ENCODE data around the gene TENM4. TPM values are rescaled to one million over a fixed set of nuclear protein-coding genes. Genes with fewer than 3 reads are reported as not detected.

Gene TENM4
- total RNA-seq, 1 donor from 2014 or later: 112 TPM

DNA sequence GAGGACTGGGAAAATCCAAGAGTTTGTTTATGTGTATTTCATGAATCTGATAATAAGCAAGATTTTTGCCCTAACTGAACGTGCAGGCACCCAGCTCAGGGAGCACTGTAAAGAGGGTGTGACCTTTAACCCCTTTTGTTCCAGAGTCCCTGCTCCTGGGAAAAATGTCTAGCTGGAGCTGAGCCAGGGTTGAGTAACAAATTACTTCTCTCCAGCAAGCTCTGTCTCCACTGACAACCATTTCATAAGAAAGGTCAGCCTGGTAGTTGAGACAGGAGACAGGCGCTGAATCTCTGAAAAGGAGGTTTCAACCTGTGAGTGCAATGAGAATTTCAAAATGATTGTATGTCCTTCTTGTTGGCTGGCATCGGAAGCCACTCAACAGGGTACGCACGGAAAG is 709.8 kb downstream of the TENM4 start:
- DNase-seq: no peak

DNA sequence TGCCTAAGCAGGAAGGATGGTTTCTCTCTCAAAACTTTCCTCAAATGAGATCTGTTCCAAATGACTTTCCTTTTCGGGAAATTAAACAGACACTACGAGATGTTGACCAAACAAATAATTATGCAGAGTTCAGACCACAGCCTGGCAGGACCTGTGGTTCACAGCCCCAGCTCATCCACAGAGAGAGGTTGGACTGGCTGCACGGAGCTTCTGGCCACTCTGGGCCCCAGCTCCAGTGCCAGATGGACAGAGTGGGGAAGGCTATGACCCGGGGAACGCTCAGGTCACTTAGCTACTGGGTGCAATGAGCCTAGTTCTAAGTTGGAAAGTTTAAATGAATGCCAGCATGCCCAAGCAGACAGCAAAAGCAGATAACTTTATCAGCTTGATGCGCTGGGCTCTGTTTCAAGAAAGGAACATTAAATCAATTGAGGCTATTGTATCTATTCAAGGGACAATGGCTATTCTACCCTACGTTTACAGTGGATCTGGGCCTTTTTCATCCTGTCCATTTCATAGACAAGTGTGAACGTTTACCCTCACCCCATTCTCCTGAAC is 710.5 kb downstream of the TENM4 start:
- no peak for DNase-seq

DNA sequence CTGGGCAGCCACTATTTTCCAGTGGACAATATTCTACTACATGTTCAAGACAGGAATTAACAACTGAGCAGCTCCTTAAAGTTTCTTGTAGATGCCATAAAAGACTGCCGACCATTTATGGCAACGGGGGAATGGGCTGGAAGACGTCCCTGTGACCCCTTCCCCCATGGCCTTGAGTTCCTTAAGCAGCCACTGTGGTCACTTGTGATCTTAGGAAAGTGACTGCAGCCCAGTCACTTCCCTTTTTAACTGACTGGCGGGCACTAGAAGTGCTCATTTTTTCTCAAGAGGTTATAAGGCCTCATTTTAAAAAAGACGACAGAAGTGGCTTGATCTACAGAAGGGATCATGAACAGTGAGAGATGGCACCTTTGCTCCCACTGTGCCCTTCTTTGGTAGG is 713.0 kb downstream of the TENM4 start:
- no peak for DNase-seq

DNA sequence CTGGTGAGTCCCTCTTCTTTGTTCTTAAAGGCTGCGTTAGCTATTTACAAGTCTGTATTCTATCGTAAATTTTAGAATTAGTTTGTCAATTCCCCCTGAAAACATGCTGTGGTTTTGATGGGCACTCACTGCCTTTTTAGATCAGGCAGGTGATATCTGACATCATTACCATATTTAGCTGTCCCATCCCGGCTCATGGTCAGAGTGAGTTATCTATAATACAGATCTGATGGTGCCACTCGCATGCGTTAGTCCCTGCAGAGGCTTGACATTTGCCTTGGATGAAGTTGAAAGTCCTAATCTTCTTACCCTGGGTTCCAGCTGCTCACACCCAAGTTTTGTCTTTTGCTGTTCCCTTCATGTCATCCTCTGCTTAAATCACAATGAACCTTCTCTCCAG is 715.6 kb downstream of the TENM4 start:
- DNase-seq: no peak

DNA sequence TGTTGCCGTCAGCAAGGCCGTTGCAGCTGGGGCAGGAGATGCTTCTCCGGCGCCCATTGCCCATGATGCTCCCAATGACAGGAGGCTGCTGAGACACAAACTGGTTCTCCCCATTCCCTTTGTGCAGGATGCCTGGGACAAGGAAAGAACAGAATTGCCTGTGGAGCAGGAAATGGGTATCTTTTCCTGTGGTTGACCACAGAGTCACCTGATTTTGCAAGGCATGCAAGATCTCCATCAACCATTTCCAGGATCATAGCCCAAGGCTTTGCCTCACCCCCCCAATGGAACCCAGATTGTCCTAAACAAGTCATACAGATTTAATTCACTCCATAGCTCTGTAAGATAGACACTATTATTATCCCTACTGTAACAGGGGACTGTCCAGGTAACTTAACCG is 718.0 kb downstream of the TENM4 start:
- DNase-seq: no peak

DNA sequence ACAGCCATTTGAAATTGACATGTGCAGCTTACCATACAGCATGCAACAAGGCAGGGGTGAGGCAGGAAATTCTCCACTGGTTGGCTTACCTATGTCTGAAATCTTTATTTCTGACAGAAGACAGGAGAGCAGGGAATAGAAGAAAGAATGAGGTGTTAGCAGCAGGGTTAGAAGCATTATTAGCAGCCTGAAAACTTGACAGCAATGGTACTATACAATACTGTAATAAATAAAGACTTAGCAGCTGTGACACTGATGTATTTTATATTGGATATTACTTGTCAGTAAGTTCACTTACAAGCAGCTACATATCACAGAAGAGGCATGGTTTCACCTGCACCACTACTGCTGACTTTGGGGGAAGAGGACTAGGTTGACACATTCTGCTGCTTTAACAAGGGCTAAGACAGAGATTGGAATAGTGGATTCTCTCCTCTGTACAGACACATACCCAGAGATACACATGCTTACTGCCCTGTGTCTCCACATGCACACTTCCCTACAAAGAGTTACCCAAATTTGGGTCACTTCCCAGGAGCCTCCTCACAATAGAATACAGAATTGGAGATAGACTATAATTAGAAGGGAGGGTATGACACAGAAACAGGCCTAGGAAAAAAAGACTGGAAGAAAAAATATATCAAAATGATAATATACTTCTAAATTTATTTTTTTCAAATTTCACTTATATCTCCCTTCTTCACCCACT is 720.4 kb downstream of the TENM4 start:
- DNase-seq: no peak

DNA sequence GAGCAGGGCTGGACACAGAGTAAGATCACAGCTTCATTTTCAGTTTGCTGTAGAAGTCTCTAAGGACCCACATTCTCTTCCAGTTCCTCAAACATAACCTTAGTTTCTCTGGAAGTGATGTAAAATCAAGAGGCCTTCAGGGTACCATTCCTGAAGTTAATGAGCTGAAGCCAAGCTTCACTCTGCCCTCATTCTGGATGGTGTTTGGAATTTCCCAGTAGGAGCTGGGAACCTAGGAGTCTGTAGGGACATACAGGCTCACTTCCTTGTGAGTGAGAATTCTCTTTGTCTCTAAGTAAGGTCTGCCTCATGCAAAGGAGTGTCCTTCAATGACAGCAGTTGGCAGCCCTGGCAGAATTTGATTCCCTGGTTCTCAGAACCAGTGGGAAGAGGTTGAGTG is 723.8 kb downstream of the TENM4 start:
- DNase-seq: no peak

DNA sequence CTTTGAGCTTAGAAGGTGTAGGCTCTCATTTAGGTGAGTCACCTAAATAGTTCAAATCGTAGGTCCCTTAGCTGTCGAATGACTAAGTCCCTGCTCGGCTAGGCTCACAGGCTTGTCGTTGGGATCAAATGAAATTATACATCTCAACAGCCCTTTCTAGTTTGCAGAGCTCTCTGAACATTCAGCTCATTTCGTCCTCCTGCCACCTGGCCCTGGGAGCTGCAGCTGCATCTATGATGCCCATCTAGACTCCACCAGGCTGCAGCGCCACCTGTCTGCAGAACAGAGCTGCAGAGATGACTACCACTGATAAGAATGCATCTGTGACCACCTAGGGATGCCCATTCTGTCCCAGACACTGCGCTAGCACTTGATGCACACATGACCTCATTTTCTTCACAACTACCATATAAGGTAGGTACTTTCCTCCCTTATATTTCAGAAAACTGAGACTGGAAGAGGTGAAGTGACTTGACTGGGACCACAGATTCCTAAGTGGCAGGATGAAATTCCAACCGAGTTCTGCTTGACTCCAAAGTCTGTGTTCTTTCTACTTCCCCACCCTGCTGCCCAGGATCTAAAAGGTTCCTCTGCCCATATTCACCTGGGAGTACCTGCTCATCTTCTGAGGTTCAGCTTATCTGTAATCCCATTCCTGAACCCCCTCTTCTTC is 725.1 kb downstream of the TENM4 start:
- DNase-seq: peak; percentile 21

DNA sequence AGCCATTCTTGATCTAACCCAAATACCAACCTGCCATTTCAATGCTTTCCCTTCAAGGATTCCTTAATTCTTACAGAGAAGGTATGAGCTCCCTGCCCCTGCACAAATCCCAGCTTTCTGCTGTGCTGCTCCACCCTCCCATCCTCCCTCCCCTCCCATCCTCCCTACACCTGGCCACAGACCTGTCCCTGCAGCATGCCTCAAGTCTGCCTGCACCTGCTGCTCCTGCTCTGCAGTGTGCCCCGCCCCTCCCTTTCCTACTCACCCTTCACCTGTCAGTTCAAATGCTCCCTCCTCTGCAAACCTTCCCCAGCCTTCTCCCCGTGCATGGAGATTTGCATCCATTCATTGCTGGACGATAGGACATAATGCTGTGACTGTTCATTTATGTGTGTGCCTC is 726.3 kb downstream of the TENM4 start:
- DNase-seq: no peak

GRCh38 chr11:78711735-78712134 is 729.1 kb downstream of the TENM4 start:
- DNase-seq: no peak

- DNase-seq: no peak
These were observed 730.4 kb downstream of the TENM4 start for GRCh38 chr11:78710417-78710816.

- DNase-seq: no peak
These were observed 732.4 kb downstream of the TENM4 start for GRCh38 chr11:78708388-78708787.

DNA sequence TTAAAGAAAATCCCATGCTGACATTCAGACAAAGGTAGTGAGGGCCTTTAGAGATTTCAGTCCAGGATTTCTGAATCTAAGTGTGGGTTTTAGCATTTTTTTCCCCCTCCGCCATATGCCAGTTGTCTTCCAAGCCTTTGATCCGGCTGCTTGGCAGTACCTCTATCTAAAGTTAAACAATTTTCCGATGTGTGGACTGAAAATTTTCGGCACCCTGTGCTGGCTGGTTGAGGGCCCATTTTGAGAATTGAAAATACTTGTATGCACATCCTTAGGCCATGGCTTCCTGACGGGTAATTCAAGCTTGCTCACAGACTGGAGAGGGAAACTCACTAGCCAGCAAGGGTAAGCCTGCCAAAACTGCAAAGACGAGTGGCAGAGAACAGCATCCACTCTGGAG is 734.3 kb downstream of the TENM4 start:
- DNase-seq: no peak

- no peak for DNase-seq
These were observed 736.0 kb downstream of the TENM4 start for GRCh38 chr11:78704811-78705210.

DNA sequence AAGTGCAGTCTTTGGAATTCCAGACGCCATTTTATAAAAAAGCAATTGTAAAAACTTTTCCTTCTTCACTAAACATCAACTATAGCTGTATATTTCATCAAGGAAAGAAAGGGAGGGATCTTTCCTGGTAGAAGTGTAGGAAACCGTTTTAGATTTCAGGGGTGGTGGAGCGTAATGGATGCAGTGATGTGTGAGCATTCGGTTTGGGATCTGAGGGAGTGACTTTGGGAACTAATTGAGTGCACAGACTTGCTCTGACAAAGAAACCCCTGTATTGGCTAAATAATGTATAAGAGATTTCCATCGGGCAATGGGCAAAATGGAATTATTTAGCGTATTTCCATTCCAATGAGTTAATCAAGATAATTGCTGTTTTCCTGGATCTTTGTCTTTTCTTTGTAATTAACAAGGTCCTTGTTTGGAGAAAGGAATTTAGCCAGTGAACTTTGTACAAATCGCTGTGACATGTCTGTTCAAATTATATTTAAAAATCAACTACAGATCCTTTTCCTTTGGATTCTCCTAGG is 741.2 kb downstream of the TENM4 start:
- DNase-seq: no peak

DNA sequence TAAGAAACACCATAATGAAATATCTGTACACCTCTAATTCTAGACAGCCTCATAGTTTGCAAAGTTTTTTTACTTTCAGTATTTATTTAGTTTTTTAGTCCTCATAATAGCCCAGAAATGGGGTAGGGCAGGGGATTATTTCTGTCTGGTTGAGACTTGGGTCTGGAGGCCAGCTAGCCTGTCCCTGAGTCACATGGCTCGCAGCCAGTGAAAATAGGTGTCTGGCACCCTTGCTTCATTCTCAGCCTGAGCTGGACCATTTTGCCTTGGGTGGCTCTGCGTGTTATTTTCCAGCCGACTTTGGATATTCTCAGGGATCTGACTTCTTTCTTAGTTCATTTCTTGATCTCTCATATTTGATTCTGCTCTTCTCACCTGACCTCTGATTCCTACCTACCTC is 742.2 kb downstream of the TENM4 start:
- no peak for DNase-seq

DNA sequence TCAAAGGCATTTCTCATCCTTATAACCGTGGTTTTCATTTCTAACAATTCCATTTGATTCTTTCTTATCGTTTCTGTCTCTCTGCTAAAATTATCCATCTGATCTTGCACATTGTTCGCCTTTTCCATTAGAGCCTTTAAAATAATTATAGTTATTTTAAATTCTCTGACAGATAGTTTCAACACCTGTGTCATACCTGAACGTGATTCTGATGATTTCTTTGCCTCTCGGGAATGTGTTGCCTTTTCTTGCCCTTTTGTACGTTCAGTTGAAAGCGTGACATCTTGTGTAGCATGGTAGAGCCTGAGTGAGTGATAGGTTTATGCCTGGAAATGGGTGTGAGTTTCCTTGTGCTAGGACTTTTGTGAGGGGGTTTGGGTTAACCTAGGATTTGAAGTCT is 744.7 kb downstream of the TENM4 start:
- DNase-seq: no peak

GRCh38 chr11:78694152-78694551 is 746.7 kb downstream of the TENM4 start:
- no peak for DNase-seq

GRCh38 chr11:78691215-78691614 is 749.6 kb downstream of the TENM4 start:
- peak; percentile 34 for DNase-seq

DNA sequence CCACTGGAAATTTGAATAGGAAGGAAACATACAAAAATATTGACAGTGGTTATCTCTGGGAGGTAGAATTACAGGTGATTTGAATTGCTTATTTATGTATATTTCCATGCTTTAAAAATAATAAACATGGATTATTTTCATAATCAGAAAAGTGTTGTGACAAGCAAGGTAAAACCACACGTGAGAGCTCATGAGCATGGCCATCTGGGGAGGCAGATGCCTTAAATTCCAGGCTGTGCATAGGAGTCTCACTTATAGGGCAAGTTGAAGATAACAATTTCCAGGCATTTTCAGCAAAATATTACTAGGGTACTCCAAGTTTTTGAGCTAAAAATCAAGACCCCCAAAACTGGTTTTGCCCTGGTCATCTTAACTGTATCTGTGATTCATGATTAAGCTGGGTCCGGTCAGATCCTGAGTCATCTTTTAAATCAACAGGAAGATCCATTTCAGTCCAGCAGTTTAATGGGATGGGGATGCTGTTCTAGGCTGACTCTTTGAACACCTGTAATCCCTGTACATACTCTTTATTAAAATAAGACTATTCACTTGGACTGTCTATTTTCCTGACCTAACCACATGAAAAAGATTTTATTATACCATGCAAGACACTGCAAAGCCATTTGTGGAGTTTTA is 750.4 kb downstream of the TENM4 start:
- DNase-seq: no peak

GRCh38 chr11:78689585-78690153 is 751.2 kb downstream of the TENM4 start:
- no peak for DNase-seq

DNA sequence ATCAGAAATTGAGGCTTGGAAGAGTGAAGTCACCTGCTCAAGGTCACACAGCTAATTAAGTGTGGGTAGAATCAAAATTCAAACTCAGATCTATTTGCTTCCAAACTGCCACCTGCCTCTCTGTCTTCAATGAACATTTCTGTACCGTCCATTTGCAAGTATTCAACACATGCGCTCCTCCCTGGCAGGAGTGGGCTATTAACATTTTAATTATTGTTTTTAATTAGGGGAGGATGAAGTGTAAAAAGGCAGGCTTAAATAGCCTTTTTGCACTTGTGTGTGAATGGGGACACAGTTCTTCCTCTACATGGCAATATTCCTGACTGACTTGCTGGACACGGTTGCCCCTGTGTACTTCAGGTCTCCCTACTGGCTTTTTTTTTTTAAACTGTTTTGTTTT is 751.7 kb downstream of the TENM4 start:
- DNase-seq: no peak

GRCh38 chr11:78688460-78688859 is 752.4 kb downstream of the TENM4 start:
- no peak for DNase-seq

All from occipital lobe (tissue), 2 donors.